ENCODE data around the gene SLC7A5. TPM values are rescaled to one million over a fixed set of nuclear protein-coding genes. Genes with fewer than 3 reads are reported as not detected.

Gene SLC7A5
- total and polyA plus RNA-seq, 2 donors (not counting 3 experiments of a cell fraction or from before 2014, with no cell fraction given): 14.1 to 29.2 TPM

DNA sequence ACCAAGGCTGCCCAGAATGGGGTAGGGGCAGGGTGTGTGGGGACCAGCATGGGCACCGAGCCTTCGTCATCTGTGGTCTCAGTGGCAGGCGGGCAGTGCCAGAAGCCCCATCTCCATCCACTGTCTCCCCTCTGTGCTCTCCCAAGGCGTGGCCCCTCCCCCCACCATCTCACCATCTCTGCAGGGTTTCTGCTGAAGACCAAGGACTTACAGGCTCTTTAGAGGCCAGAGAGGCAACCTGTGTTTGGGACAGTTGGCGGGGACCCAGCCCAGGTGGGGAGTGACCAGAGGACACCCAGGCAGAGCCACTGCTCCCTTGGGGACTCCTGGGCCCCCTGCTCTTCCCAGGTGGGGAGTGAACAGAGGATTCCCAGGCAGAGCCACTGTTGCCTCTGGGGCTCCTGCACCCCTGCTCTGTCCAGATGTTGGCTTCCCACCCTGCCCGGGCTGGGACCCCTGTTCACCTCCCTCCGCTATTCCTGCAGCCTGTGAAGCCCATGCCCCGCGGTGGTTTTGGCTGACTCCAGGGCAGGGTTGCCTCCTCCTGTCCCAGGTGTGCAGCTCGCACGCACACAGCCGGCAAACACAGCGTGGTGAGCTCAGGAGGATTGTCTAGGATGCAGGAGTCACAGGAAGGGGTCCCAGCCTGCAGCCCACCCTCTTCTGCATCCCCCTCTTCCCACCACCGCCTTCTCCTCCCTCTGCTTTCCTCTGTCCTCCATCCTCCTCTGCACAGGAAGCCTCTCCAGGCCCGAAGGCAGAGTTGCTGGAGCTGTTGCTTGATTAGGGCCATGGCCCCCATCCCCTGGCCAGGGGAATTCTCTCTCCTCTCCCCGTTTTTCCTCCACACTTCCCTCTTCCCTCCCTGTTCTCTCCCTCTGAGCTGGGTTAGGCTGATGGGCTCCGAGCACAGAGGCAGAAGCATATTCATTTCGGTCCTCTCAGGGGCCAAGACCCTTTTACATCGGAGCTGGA, 45.0 kb downstream of the SLC7A5 start:
- dilution Hi-C loops (cut with MboI; ENCODE audit: extremely low pct_ligation_motif_present, low sequenced_read_pairs): no loop called here
- Histone ChIP-seq H3K4me2 (ENCODE audit: insufficient read depth, low read length) (no peak overlapping the region), H3K9me1 (replicated peaks; ENCODE audit: control insufficient read depth, extremely low read depth, insufficient read depth, low read length) (no peaks in the 10 kb centered on the region), H3K27ac (ENCODE audit: insufficient read depth, low read depth, low read length) (no peak overlapping the region), H3K79me2 (ENCODE audit: control insufficient read depth, insufficient read depth, low read length) (no peaks in the 10 kb centered on the region), H3K9me3 (replicated peaks; ENCODE audit: control insufficient read depth, insufficient read depth, low read length) (no peaks in the 10 kb centered on the region), H3K4me3 (replicated peaks in 1 of 3; ENCODE audit: insufficient read depth in 1 of 3, low read depth in 1 of 3, low read length in 3 of 3) (no peak overlapping the region), H3K27me3 (ENCODE audit: control insufficient read depth in 2 of 2, insufficient read depth in 2 of 2, low read length in 2 of 2) (peaks cover 0 to 2% of the 10 kb centered on the region in 2 experiments), H3K9ac (replicated peaks; ENCODE audit: extremely low read depth, insufficient read depth, low read length) (no peak overlapping the region), H3K36me3 (ENCODE audit: control insufficient read depth in 2 of 2, extremely low read depth in 1 of 2, insufficient read depth in 2 of 2, low read length in 2 of 2) (no peaks in the 10 kb centered on the region), H2AFZ (ENCODE audit: low read depth, low read length) (no peak overlapping the region), H4K20me1 (replicated peaks; ENCODE audit: control insufficient read depth, extremely low read depth, insufficient read depth, low read length) (no peaks in the 10 kb centered on the region), H3K4me1 (ENCODE audit: control insufficient read depth, extremely low read depth, insufficient read depth, low read length) (no peaks in the 10 kb centered on the region)
- no peak for FAIRE-seq
- POLR2A ChIA-PET: no interaction called here
- intact Hi-C loops (cut with micrococcal nuclease): no loop called here
- TF ChIP-seq MAX (IDR thresholded peaks at IDR 0.05; ENCODE audit: insufficient read depth, insufficient read length) (no peak), POLR2A (IDR thresholded peaks at IDR 0.05; ENCODE audit: low read depth, low read length) (no peak)
- no TSS peak for BruUV-seq (replicated peaks)
- DNase-seq (ENCODE audit: low read depth, low spot score): no peak
- CTCF ChIA-PET: interaction anchor here (1.0 to 3.4 kb wide), 4 partner anchors 12 to 47 kb away, joined by 4 to 19 read pairs (median 5); no protein-coding TSS in a partner anchor

- BruUV-seq (replicated peaks): no TSS peak
- no peak for FAIRE-seq
- Histone ChIP-seq H3K9me1 (replicated peaks; ENCODE audit: control insufficient read depth, extremely low read depth, insufficient read depth, low read length) (no peaks in the 10 kb centered on the region), H3K27ac (ENCODE audit: insufficient read depth, low read depth, low read length) (no peak overlapping the region), H3K4me1 (ENCODE audit: control insufficient read depth, extremely low read depth, insufficient read depth, low read length) (no peaks in the 10 kb centered on the region), H4K20me1 (replicated peaks; ENCODE audit: control insufficient read depth, extremely low read depth, insufficient read depth, low read length) (no peaks in the 10 kb centered on the region), H2AFZ (ENCODE audit: low read depth, low read length) (no peak overlapping the region), H3K9ac (replicated peaks; ENCODE audit: extremely low read depth, insufficient read depth, low read length) (no peak overlapping the region), H3K79me2 (ENCODE audit: control insufficient read depth, insufficient read depth, low read length) (no peaks in the 10 kb centered on the region), H3K9me3 (replicated peaks; ENCODE audit: control insufficient read depth, insufficient read depth, low read length) (no peaks in the 10 kb centered on the region), H3K4me3 (replicated peaks in 1 of 3; ENCODE audit: insufficient read depth in 1 of 3, low read depth in 1 of 3, low read length in 3 of 3) (no peak overlapping the region), H3K4me2 (ENCODE audit: insufficient read depth, low read length) (no peak overlapping the region), H3K36me3 (ENCODE audit: control insufficient read depth in 2 of 2, extremely low read depth in 1 of 2, insufficient read depth in 2 of 2, low read length in 2 of 2) (no peaks in the 10 kb centered on the region), H3K27me3 (ENCODE audit: control insufficient read depth in 2 of 2, insufficient read depth in 2 of 2, low read length in 2 of 2) (peaks cover 0 to 2% of the 10 kb centered on the region in 2 experiments)
- ChIA-PET CTCF (no interaction called here), POLR2A (no interaction called here)
- dilution Hi-C loops (cut with MboI; ENCODE audit: extremely low pct_ligation_motif_present, low sequenced_read_pairs) (no loop called here), intact Hi-C loops (cut with micrococcal nuclease) (no loop called here)
- TF ChIP-seq POLR2A (IDR thresholded peaks at IDR 0.05; ENCODE audit: low read depth, low read length) (no peak), POLR2AphosphoS5 (IDR thresholded peaks at IDR 0.05; ENCODE audit: insufficient read depth, low read depth, low read length) (no peak), MYC (IDR thresholded peaks at IDR 0.05; ENCODE audit: low read depth, low read length) (no peak), CTCF (IDR thresholded peaks at IDR 0.05; ENCODE audit: extremely low read depth in 1 of 2, insufficient read depth in 1 of 2, low read depth in 1 of 2, low read length in 2 of 2) (no peak), FOS (IDR thresholded peaks at IDR 0.05; ENCODE audit: borderline replicate concordance, insufficient read depth, low read length) (no peak), JUN (IDR thresholded peaks at IDR 0.05; ENCODE audit: borderline replicate concordance, insufficient read depth, insufficient read length, low read depth) (no peak), EZH2 (IDR thresholded peaks at IDR 0.05; ENCODE audit: borderline replicate concordance, low read depth, low read length, severe bottlenecking) (no peak), GATA2 (IDR thresholded peaks at IDR 0.05; ENCODE audit: insufficient read depth, insufficient read length, low read depth, low read length) (no peak), MAX (IDR thresholded peaks at IDR 0.05; ENCODE audit: insufficient read depth, insufficient read length) (no peak)
- DNase-seq (ENCODE audit: low read depth, low spot score): no peak
Observed at GRCh38 chr16:87823181-87823929, 46.0 kb downstream of the SLC7A5 start.
